ENCODE data around the gene TSPAN14.

The TSPAN14 gene

GRCh38 chr10:80545258-80545881 is 91.3 kb downstream of the TSPAN14 start:
- no peaks in the 10 kb centered on the region for H3K27me3 ChIP-seq (ENCODE audit: insufficient read depth, low read length)
- no peak overlapping the region for H2AFZ ChIP-seq (ENCODE audit: low read length)
- H3K4me3 ChIP-seq (ENCODE audit: low read depth, low read length, poor library complexity, severe bottlenecking), result no peak overlapping the region
- no peaks in the 10 kb centered on the region for H3K36me3 ChIP-seq (ENCODE audit: insufficient read depth, low read length)
- no peaks in the 10 kb centered on the region for H3K79me2 ChIP-seq (ENCODE audit: insufficient read depth, low read length)
- H3K9me3 ChIP-seq (ENCODE audit: low read length), result no peaks in the 10 kb centered on the region
- no peaks in the 10 kb centered on the region for H4K20me1 ChIP-seq (ENCODE audit: insufficient read depth, low read length)
- TF ChIP-seq EZH2 (IDR thresholded peaks at IDR 0.05; ENCODE audit: borderline replicate concordance, low read length) (no peak), CTCF (IDR thresholded peaks at IDR 0.05; ENCODE audit: low read length) (no peak)
- H3K27ac ChIP-seq (ENCODE audit: low read depth, low read length, poor library complexity, severe bottlenecking), result no peak overlapping the region
- no peak overlapping the region for H3K4me2 ChIP-seq (ENCODE audit: low read length)
- H3K4me1 ChIP-seq (ENCODE audit: insufficient read depth, low read length, severe bottlenecking), result peaks cover 11% of the 10 kb centered on the region
- H3K9ac ChIP-seq (ENCODE audit: low read length), result no peak overlapping the region
- no peaks in the 10 kb centered on the region for H3K9me2 ChIP-seq (ENCODE audit: low read depth, low read length)
- no peaks in the 10 kb centered on the region for H3F3A ChIP-seq (ENCODE audit: insufficient read depth, low read length)

- TF ChIP-seq CTCF (IDR thresholded peaks at IDR 0.05; ENCODE audit: low read length) (no peak), EZH2 (IDR thresholded peaks at IDR 0.05; ENCODE audit: borderline replicate concordance, low read length) (no peak)
- H3K9ac ChIP-seq (ENCODE audit: low read length), result no peak overlapping the region
- no peaks in the 10 kb centered on the region for H3K4me1 ChIP-seq (ENCODE audit: insufficient read depth, low read length, severe bottlenecking)
- no peak overlapping the region for H2AFZ ChIP-seq (ENCODE audit: low read length)
- no peak overlapping the region for H3K4me3 ChIP-seq (ENCODE audit: low read depth, low read length, poor library complexity, severe bottlenecking)
- no peaks in the 10 kb centered on the region for H3K9me2 ChIP-seq (ENCODE audit: low read depth, low read length)
- no peaks in the 10 kb centered on the region for H3K27me3 ChIP-seq (ENCODE audit: insufficient read depth, low read length)
- no peaks in the 10 kb centered on the region for H3K36me3 ChIP-seq (ENCODE audit: insufficient read depth, low read length)
- no peak overlapping the region for H3K27ac ChIP-seq (ENCODE audit: low read depth, low read length, poor library complexity, severe bottlenecking)
- H3F3A ChIP-seq (ENCODE audit: insufficient read depth, low read length), result no peaks in the 10 kb centered on the region
- H3K9me3 ChIP-seq (ENCODE audit: low read length), result no peaks in the 10 kb centered on the region
- no peaks in the 10 kb centered on the region for H4K20me1 ChIP-seq (ENCODE audit: insufficient read depth, low read length)
- H3K79me2 ChIP-seq (ENCODE audit: insufficient read depth, low read length), result no peaks in the 10 kb centered on the region
- no peak overlapping the region for H3K4me2 ChIP-seq (ENCODE audit: low read length)
Observed at GRCh38 chr10:80552151-80552646, 98.1 kb downstream of the TSPAN14 start.

GRCh38 chr10:80553436-80553835 is 99.3 kb downstream of the TSPAN14 start:
- H3K4me1 ChIP-seq (ENCODE audit: insufficient read depth, low read length, severe bottlenecking), result no peaks in the 10 kb centered on the region
- H2AFZ ChIP-seq (ENCODE audit: low read length), result no peak overlapping the region
- no peak overlapping the region for H3K4me3 ChIP-seq (ENCODE audit: low read depth, low read length, poor library complexity, severe bottlenecking)
- no peak overlapping the region for H3K4me2 ChIP-seq (ENCODE audit: low read length)
- no peaks in the 10 kb centered on the region for H4K20me1 ChIP-seq (ENCODE audit: insufficient read depth, low read length)
- no peaks in the 10 kb centered on the region for H3F3A ChIP-seq (ENCODE audit: insufficient read depth, low read length)
- H3K27me3 ChIP-seq (ENCODE audit: insufficient read depth, low read length), result no peaks in the 10 kb centered on the region
- TF ChIP-seq CTCF (IDR thresholded peaks at IDR 0.05; ENCODE audit: low read length) (no peak), EZH2 (IDR thresholded peaks at IDR 0.05; ENCODE audit: borderline replicate concordance, low read length) (no peak)
- H3K79me2 ChIP-seq (ENCODE audit: insufficient read depth, low read length), result no peaks in the 10 kb centered on the region
- H3K27ac ChIP-seq (ENCODE audit: low read depth, low read length, poor library complexity, severe bottlenecking), result no peak overlapping the region
- H3K36me3 ChIP-seq (ENCODE audit: insufficient read depth, low read length), result no peaks in the 10 kb centered on the region
- no peak overlapping the region for H3K9ac ChIP-seq (ENCODE audit: low read length)
- H3K9me3 ChIP-seq (ENCODE audit: low read length), result no peaks in the 10 kb centered on the region
- H3K9me2 ChIP-seq (ENCODE audit: low read depth, low read length), result no peaks in the 10 kb centered on the region

All from OCI-LY1 (cell line).